Measurements from ENCODE around the gene MPC1. TPM values are rescaled to one million over a fixed set of nuclear protein-coding genes. Genes with fewer than 3 reads are reported as not detected.
A peak's percentile ranks its signal among the peaks of the same experiment; 100 is the strongest.

Gene MPC1
- total and polyA plus RNA-seq, 2 experiments from 2014 or later, result 15.5 to 39.4 TPM

DNA sequence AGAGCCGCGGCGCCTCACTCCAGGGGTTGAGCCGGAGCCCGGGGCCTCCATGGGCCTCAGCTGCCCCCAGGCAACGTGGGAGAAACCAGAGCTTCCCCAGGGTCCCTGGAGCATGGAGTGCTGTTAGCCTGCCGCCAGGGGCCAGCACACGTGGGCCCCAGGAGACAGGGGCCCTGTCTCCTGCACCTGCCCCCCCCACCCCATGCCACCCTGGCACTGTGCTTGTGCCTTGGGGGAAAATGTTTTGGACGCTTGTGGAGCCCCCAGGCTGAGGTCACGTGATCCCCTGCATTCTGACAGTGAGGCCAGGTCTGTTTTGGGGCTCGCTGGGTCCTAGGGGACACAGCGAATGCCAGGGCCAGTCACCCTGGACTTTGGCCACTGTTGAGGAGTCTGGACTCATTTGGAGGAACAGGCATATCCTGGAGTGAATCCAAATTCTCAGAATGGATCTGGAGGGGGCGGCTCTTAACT, 30.2 kb upstream of the MPC1 start:
- Mint-ChIP-seq H3K4me1 (peaks cover 23% of the 10 kb centered on the region), H3K27ac (no peak overlapping the region), H3K27me3 (ENCODE audit: insufficient read depth, low read depth, poor library complexity) (peaks cover 10% of the 10 kb centered on the region), H3K4me3 (no peak overlapping the region), H3K9me3 (peaks cover 9% of the 10 kb centered on the region), H3K36me3 (ENCODE audit: low read depth) (peaks cover 43% of the 10 kb centered on the region)
- H3K27me3 ChIP-seq (ENCODE audit: insufficient read depth), result no peaks in the 10 kb centered on the region
- 0 out of 2 replicates have a peak, but pooled peaks cover under 1% of the 10 kb centered on the region for H3K36me3 ChIP-seq (ENCODE audit: insufficient read depth)
- H3K4me2 ChIP-seq, result no peak overlapping the region
- H3K4me1 ChIP-seq (ENCODE audit: insufficient read depth), result peaks cover 10% of the 10 kb centered on the region
- ATAC-seq, result peak; percentile 31; the same call in 2 of the 3 replicates
- H3K79me2 ChIP-seq (replicated peaks; ENCODE audit: insufficient read depth), result no peaks in the 10 kb centered on the region
- no peaks in the 10 kb centered on the region; the same call in 1 of the 2 replicates for H4K20me1 ChIP-seq (replicated peaks; ENCODE audit: insufficient read depth)
- H3K27ac ChIP-seq (ENCODE audit: low read depth), result no peak overlapping the region
- TF ChIP-seq EZH2 (IDR thresholded peaks at IDR 0.05; ENCODE audit: low read depth, unreplicated experiment), result no peak
- no peak for TF ChIP-seq STAT1 (IDR thresholded peaks at IDR 0.05; ENCODE audit: unreplicated experiment)
- TF ChIP-seq CREB1 (CRISPR knock-in tag; IDR thresholded peaks at IDR 0.05; ENCODE audit: low read depth), result no peak
- TF ChIP-seq, protein P1, sequence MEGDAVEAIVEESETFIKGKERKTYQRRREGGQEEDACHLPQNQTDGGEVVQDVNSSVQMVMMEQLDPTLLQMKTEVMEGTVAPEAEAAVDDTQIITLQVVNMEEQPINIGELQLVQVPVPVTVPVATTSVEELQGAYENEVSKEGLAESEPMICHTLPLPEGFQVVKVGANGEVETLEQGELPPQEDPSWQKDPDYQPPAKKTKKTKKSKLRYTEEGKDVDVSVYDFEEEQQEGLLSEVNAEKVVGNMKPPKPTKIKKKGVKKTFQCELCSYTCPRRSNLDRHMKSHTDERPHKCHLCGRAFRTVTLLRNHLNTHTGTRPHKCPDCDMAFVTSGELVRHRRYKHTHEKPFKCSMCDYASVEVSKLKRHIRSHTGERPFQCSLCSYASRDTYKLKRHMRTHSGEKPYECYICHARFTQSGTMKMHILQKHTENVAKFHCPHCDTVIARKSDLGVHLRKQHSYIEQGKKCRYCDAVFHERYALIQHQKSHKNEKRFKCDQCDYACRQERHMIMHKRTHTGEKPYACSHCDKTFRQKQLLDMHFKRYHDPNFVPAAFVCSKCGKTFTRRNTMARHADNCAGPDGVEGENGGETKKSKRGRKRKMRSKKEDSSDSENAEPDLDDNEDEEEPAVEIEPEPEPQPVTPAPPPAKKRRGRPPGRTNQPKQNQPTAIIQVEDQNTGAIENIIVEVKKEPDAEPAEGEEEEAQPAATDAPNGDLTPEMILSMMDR (conservative IDR thresholded peaks at IDR 0.05; ENCODE audit: low read depth in 2 of 2), result no peak; a peak in 1 of 4 replicates
- TF ChIP-seq, protein P2, sequence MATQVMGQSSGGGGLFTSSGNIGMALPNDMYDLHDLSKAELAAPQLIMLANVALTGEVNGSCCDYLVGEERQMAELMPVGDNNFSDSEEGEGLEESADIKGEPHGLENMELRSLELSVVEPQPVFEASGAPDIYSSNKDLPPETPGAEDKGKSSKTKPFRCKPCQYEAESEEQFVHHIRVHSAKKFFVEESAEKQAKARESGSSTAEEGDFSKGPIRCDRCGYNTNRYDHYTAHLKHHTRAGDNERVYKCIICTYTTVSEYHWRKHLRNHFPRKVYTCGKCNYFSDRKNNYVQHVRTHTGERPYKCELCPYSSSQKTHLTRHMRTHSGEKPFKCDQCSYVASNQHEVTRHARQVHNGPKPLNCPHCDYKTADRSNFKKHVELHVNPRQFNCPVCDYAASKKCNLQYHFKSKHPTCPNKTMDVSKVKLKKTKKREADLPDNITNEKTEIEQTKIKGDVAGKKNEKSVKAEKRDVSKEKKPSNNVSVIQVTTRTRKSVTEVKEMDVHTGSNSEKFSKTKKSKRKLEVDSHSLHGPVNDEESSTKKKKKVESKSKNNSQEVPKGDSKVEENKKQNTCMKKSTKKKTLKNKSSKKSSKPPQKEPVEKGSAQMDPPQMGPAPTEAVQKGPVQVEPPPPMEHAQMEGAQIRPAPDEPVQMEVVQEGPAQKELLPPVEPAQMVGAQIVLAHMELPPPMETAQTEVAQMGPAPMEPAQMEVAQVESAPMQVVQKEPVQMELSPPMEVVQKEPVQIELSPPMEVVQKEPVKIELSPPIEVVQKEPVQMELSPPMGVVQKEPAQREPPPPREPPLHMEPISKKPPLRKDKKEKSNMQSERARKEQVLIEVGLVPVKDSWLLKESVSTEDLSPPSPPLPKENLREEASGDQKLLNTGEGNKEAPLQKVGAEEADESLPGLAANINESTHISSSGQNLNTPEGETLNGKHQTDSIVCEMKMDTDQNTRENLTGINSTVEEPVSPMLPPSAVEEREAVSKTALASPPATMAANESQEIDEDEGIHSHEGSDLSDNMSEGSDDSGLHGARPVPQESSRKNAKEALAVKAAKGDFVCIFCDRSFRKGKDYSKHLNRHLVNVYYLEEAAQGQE (IDR thresholded peaks at IDR 0.05; ENCODE audit: unreplicated experiment), result no peak
- no peak for TF ChIP-seq POLR2AphosphoS5 (IDR thresholded peaks at IDR 0.05; ENCODE audit: low read depth)
- no peak for TF ChIP-seq ZNF114 (CRISPR knock-in tag; IDR thresholded peaks at IDR 0.05)
- TF ChIP-seq, protein P3, sequence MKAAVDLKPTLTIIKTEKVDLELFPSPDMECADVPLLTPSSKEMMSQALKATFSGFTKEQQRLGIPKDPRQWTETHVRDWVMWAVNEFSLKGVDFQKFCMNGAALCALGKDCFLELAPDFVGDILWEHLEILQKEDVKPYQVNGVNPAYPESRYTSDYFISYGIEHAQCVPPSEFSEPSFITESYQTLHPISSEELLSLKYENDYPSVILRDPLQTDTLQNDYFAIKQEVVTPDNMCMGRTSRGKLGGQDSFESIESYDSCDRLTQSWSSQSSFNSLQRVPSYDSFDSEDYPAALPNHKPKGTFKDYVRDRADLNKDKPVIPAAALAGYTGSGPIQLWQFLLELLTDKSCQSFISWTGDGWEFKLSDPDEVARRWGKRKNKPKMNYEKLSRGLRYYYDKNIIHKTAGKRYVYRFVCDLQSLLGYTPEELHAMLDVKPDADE (IDR thresholded peaks at IDR 0.05), result no peak
- TF ChIP-seq NANOG (IDR thresholded peaks at IDR 0.05; ENCODE audit: borderline replicate concordance), result no peak
- TF ChIP-seq ZNF331 (CRISPR knock-in tag; IDR thresholded peaks at IDR 0.05; ENCODE audit: low read depth), result no peak
- TF ChIP-seq, protein P4, sequence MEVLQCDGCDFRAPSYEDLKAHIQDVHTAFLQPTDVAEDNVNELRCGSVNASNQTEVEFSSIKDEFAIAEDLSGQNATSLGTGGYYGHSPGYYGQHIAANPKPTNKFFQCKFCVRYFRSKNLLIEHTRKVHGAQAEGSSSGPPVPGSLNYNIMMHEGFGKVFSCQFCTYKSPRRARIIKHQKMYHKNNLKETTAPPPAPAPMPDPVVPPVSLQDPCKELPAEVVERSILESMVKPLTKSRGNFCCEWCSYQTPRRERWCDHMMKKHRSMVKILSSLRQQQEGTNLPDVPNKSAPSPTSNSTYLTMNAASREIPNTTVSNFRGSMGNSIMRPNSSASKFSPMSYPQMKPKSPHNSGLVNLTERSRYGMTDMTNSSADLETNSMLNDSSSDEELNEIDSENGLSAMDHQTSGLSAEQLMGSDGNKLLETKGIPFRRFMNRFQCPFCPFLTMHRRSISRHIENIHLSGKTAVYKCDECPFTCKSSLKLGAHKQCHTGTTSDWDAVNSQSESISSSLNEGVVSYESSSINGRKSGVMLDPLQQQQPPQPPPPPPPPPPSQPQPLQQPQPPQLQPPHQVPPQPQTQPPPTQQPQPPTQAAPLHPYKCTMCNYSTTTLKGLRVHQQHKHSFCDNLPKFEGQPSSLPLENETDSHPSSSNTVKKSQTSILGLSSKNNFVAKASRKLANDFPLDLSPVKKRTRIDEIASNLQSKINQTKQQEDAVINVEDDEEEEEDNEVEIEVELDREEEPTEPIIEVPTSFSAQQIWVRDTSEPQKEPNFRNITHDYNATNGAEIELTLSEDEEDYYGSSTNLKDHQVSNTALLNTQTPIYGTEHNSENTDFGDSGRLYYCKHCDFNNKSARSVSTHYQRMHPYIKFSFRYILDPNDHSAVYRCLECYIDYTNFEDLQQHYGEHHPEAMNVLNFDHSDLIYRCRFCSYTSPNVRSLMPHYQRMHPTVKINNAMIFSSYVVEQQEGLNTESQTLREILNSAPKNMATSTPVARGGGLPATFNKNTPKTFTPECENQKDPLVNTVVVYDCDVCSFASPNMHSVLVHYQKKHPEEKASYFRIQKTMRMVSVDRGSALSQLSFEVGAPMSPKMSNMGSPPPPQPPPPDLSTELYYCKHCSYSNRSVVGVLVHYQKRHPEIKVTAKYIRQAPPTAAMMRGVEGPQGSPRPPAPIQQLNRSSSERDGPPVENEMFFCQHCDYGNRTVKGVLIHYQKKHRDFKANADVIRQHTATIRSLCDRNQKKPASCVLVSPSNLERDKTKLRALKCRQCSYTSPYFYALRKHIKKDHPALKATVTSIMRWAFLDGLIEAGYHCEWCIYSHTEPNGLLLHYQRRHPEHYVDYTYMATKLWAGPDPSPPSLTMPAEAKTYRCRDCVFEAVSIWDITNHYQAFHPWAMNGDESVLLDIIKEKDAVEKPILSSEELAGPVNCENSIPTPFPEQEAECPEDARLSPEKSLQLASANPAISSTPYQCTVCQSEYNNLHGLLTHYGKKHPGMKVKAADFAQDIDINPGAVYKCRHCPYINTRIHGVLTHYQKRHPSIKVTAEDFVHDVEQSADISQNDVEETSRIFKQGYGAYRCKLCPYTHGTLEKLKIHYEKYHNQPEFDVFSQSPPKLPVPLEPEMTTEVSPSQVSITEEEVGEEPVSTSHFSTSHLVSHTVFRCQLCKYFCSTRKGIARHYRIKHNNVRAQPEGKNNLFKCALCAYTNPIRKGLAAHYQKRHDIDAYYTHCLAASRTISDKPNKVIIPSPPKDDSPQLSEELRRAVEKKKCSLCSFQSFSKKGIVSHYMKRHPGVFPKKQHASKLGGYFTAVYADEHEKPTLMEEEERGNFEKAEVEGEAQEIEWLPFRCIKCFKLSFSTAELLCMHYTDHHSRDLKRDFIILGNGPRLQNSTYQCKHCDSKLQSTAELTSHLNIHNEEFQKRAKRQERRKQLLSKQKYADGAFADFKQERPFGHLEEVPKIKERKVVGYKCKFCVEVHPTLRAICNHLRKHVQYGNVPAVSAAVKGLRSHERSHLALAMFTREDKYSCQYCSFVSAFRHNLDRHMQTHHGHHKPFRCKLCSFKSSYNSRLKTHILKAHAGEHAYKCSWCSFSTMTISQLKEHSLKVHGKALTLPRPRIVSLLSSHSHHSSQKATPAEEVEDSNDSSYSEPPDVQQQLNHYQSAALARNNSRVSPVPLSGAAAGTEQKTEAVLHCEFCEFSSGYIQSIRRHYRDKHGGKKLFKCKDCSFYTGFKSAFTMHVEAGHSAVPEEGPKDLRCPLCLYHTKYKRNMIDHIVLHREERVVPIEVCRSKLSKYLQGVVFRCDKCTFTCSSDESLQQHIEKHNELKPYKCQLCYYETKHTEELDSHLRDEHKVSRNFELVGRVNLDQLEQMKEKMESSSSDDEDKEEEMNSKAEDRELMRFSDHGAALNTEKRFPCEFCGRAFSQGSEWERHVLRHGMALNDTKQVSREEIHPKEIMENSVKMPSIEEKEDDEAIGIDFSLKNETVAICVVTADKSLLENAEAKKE (CRISPR knock-in tag; IDR thresholded peaks at IDR 0.05), result no peak
- TF ChIP-seq EZH2phosphoT487 (IDR thresholded peaks at IDR 0.05; ENCODE audit: unreplicated experiment), result no peak
- no peak for TF ChIP-seq JUNB (IDR thresholded peaks at IDR 0.05; ENCODE audit: unreplicated experiment)
- DNase-seq (ENCODE audit: low spot score), result no peak
- H2AFZ ChIP-seq, result no peak overlapping the region
- 0 out of 2 replicates have a peak, but pooled peaks cover 9% of the 10 kb centered on the region for H3K9me2 ChIP-seq (ENCODE audit: insufficient read depth)
- no peak overlapping the region for H3K4me3 ChIP-seq
- H3F3A ChIP-seq (replicated peaks; ENCODE audit: low read depth), result peaks cover 7% of the 10 kb centered on the region; the same call in 1 of the 2 replicates

Data from GM23338 (cell line).